AG04449 (cell line): ENCODE results near the gene SMCHD1.
"Not testable (repeated sequence)": the region's sequence is repeated elsewhere in the genome, so short reads cannot be mapped to it uniquely, and the experiment has no call there.

Source experiments
- CTCF ChIA-PET: fragments of 350-600 bp; formaldehyde crosslinking; extraction: SDS; loops from one replicate; lab custom pipeline; 2021; ENCODE audit warnings: antibody characterized with exemption; lab: Yijun Ruan, JAX
- POLR2A ChIA-PET: fragments of 400-600, 350-600 bp; formaldehyde crosslinking; extraction: SDS; loops from one replicate; lab custom pipeline; 2020; ENCODE audit warnings: antibody characterized with exemption, inconsistent platforms; lab: Yijun Ruan, JAX
- DNase-seq: peaks from one replicate; pipeline ENCODE4 v3.0.0-alpha.2; 2010; ENCODE audit warnings: low read depth, low spot score
- H3K4me3 ChIP-seq: 2 replicates; pipeline ENCODE4 v1.5.1; 2011; ENCODE audit warnings: low read depth, mild to moderate bottlenecking, control low read depth, low read length
- CTCF ChIP-seq: IDR thresholded peaks from one replicate; pipeline ENCODE4 v1.5.1; 2011; ENCODE audit warnings: mild to moderate bottlenecking, moderate library complexity, low read length, control low read depth, inconsistent platforms; ENCODE audit not compliant: insufficient read depth; ENCODE audit errors: missing control alignments

SMCHD1 gene

GRCh38 chr18:2736823-2737222 is 81.3 kb downstream of the SMCHD1 start:
- POLR2A ChIA-PET = no interaction called here

GRCh38 chr18:2740082-2740481 is 84.6 kb downstream of the SMCHD1 start:
- POLR2A ChIA-PET, H3K4me3 ChIP-seq, CTCF ChIA-PET, DNase-seq: not testable (repeated sequence)

More at GRCh38 chr18:2736823-2737222, 81.3 kb downstream of the SMCHD1 start:
- CTCF ChIA-PET = interaction anchor here (1.4 kb wide), 1 partner anchor 29 kb away, joined by 4 read pairs; no protein-coding TSS in a partner anchor
- TF ChIP-seq CTCF = no peak
- DNase-seq = no peak
- H3K4me3 ChIP-seq = no peak overlapping the region

- H3K4me3 ChIP-seq = no peak overlapping the region
- no peak for DNase-seq
- TF ChIP-seq CTCF = no peak
- CTCF ChIA-PET = no interaction called here
- POLR2A ChIA-PET = no interaction called here
Measured at GRCh38 chr18:2746274-2746673, 90.7 kb downstream of the SMCHD1 start.

GRCh38 chr18:2758309-2758708 is 102.8 kb downstream of the SMCHD1 start:
- ChIA-PET CTCF (no interaction called here), POLR2A (no interaction called here)
- DNase-seq = no peak
- H3K4me3 ChIP-seq = no peak overlapping the region
- no peak for TF ChIP-seq CTCF

- ChIA-PET CTCF (no interaction called here), POLR2A (no interaction called here)
- TF ChIP-seq CTCF = no peak
- H3K4me3 ChIP-seq = no peak overlapping the region
- no peak for DNase-seq
Measured at GRCh38 chr18:2774669-2775068, 119.1 kb downstream of the SMCHD1 start.

GRCh38 chr18:2776601-2777000 is 121.1 kb downstream of the SMCHD1 start:
- CTCF ChIA-PET = interaction anchor here (1.2 to 1.3 kb wide), 2 partner anchors 10 to 11 kb away, joined by 3 to 4 read pairs; no protein-coding TSS in a partner anchor

More at GRCh38 chr18:2776601-2777000, 121.1 kb downstream of the SMCHD1 start:
- no peak for DNase-seq
- POLR2A ChIA-PET = no interaction called here
- no peak overlapping the region for H3K4me3 ChIP-seq
- TF ChIP-seq CTCF = no peak
